Activated CD4-positive, alpha-beta T cell treated with anti-CD3 and anti-CD28 coated beads for 4 hours (primary cell): ENCODE measurements around the gene HTR3C.
"Not testable (repeated sequence)": the region's sequence is repeated elsewhere in the genome, so short reads cannot be mapped to it uniquely, and the experiment has no call there.

Experiments used
- DNase-seq, 2 donors: peaks; one replicate each; pipeline ENCODE4 v3.0.0-alpha.2; 2020

Gene HTR3C

GRCh38 chr3:184052767-184053166 lies at the start of gene HTR3C:
Gene HTR3C, plus strand, starts transcription at chr3:184053047. Its CDS starts 34 bp downstream, at chr3:184053081.
- DNase-seq: no peak

GRCh38 chr3:184003187-184003967 lies 49.5 kb upstream of the HTR3C start:
- DNase-seq: no peak

- DNase-seq: no peak
These were observed 48.4 kb upstream of the HTR3C start for GRCh38 chr3:184004476-184004875.

GRCh38 chr3:184005941-184006507 lies 46.8 kb upstream of the HTR3C start:
- DNase-seq: no peak

- not testable (repeated sequence) for DNase-seq
These were observed 45.6 kb upstream of the HTR3C start for GRCh38 chr3:184007143-184007813.

GRCh38 chr3:184008161-184008560 lies 44.7 kb upstream of the HTR3C start:
- no peak for DNase-seq

GRCh38 chr3:184011230-184011876 lies 41.5 kb upstream of the HTR3C start:
- DNase-seq: no peak

- DNase-seq: no peak
These were observed 40.6 kb upstream of the HTR3C start for GRCh38 chr3:184011937-184012889.

- no peak for DNase-seq
These were observed 37.3 kb upstream of the HTR3C start for GRCh38 chr3:184015381-184016019.

- no peak for DNase-seq
These were observed 36.7 kb upstream of the HTR3C start for GRCh38 chr3:184016169-184016570.

- DNase-seq: peak; percentile 33 to 44
These were observed 35.8 kb upstream of the HTR3C start for GRCh38 chr3:184016811-184017671.

- DNase-seq: peak; percentile 81 to 82
These were observed 35.0 kb upstream of the HTR3C start, which contains the start of gene ABCC5 for GRCh38 chr3:184017672-184018423. Gene ABCC5, minus strand, starts transcription at chr3:184017884. Its CDS starts 3,492 bp downstream, at chr3:184014392.

- no peak for DNase-seq
These were observed 34.3 kb upstream of the HTR3C start for GRCh38 chr3:184018424-184018973.

- no peak for DNase-seq
These were observed 30.5 kb upstream of the HTR3C start for GRCh38 chr3:184022323-184022722.

- not testable (repeated sequence) for DNase-seq
These were observed 27.6 kb upstream of the HTR3C start for GRCh38 chr3:184025256-184025655.

GRCh38 chr3:184028275-184028890 lies 24.5 kb upstream of the HTR3C start:
- DNase-seq: not testable (repeated sequence)

GRCh38 chr3:184029443-184029842 lies 23.4 kb upstream of the HTR3C start:
- DNase-seq: no peak

- no peak for DNase-seq
These were observed 22.3 kb upstream of the HTR3C start for GRCh38 chr3:184030536-184030935.
